NCI-H446 (cell line): Measurements from ENCODE around the gene IFT122.
"Not testable (repeated sequence)": the region's sequence is repeated elsewhere in the genome, so short reads cannot be mapped to it uniquely, and the experiment has no call there.

Experiments used
- DNase-seq, 2 experiments: peaks; one replicate each; lab custom pipeline; 2025; lab: John Stamatoyannopoulos, UW

The IFT122 gene, protein sequence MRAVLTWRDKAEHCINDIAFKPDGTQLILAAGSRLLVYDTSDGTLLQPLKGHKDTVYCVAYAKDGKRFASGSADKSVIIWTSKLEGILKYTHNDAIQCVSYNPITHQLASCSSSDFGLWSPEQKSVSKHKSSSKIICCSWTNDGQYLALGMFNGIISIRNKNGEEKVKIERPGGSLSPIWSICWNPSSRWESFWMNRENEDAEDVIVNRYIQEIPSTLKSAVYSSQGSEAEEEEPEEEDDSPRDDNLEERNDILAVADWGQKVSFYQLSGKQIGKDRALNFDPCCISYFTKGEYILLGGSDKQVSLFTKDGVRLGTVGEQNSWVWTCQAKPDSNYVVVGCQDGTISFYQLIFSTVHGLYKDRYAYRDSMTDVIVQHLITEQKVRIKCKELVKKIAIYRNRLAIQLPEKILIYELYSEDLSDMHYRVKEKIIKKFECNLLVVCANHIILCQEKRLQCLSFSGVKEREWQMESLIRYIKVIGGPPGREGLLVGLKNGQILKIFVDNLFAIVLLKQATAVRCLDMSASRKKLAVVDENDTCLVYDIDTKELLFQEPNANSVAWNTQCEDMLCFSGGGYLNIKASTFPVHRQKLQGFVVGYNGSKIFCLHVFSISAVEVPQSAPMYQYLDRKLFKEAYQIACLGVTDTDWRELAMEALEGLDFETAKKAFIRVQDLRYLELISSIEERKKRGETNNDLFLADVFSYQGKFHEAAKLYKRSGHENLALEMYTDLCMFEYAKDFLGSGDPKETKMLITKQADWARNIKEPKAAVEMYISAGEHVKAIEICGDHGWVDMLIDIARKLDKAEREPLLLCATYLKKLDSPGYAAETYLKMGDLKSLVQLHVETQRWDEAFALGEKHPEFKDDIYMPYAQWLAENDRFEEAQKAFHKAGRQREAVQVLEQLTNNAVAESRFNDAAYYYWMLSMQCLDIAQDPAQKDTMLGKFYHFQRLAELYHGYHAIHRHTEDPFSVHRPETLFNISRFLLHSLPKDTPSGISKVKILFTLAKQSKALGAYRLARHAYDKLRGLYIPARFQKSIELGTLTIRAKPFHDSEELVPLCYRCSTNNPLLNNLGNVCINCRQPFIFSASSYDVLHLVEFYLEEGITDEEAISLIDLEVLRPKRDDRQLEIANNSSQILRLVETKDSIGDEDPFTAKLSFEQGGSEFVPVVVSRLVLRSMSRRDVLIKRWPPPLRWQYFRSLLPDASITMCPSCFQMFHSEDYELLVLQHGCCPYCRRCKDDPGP

DNA sequence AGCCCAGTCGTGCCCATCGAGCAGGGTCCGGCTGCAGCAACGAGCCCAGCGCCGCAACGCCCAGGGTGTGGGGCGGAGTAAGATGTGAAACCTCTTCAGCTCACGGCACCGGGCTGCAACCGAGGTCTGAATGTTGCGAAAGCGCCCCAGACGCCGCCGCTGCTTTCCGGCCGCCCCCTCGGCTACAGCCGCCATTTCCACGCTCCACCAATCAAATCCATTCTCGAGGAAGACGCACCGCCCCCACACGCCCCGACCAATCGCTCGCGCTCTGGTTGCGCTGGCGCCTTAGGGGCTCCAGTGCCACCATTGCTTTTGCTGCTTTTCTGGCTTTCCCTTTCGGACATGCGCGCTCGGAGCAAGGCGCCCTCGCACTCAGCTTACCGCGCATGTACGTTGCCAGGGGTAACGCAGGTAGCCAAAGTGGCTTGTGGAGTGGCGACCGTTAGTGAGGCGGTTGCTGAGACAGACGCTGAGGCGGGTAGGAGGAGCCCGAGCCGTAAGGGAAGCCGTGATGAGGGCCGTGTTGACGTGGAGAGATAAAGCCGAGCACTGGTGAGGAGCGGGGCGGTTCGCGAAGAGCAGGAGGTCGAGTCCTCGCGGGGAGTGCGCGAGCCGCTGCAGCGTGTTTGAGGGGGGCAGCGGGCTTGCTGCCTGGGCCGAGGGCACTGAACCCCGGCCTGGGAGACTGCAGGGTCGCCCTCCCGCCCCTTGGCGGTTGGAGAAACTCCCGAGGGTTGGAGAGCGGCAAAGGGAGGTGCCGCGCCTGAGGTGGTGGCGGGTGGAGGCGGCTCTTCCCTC lies at the start of gene IFT122, which contains the start of gene MBD4:
TSS of gene IFT122 (plus strand) at position 408 of the 801 bp plus-strand sequence. CDS start at position 515, 107 bp downstream.
TSS of gene MBD4 (minus strand) at position 132 of the 801 bp plus-strand sequence. CDS start at position 17, 115 bp downstream.
- peak; percentile 98 to 100 for DNase-seq

DNA sequence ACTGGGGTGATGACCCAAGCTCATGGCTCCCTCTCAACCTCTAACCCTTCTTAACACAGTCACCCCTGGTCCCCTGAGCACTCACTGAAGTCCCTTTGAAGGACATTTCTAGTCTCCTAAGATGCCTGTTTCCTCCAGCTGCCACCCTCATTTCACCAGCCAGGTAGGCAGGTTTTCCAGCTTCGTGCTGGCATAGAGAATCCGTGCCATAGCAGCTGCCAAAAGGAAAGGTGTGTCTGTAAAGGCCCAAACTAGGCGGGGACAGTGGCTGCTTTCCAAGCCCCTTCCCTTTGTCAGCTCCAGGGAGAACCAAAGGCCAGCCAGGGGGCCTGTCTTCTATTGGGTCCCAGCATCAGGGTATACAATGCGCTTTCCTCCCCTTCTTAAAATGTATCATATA lies 48.4 kb upstream of the IFT122 start:
- DNase-seq = not testable (repeated sequence)

DNA sequence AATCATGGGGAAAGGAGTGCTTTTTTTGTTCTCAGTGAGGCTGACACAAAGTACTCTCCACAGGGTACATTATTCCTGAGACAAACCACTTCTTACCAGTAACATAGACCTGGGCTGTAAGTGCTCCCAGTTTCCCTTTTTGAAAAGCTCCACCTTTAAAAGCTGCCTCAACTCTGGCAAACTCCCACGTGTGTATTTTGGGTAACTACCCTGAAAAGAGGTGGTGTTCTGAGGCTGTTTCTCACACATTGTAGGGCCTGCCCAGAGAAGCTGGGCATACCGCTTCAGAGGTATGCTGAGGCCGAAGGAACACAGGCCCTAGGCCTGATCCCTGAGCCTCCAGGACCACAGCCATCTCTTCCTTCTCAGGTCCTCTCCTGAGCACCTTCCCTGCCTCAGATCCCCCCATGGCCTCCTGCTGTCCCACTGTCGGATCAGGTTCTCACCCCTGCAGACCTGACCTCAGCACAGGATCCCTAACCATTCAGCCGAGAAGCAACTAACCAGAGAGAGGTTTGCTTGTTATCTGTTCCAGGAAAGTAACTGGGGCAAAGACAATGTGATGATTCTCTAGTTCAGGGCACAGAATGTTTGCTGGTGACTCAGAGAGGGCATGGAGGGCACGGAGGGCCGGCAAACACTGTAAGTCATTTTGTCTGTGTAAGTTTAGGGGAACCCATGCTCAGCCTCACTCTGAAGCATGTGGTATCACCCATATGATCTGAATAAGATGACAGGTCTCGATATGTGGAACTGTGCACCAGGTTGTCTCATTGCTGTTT lies 47.7 kb upstream of the IFT122 start:
- not testable (repeated sequence) for DNase-seq

DNA sequence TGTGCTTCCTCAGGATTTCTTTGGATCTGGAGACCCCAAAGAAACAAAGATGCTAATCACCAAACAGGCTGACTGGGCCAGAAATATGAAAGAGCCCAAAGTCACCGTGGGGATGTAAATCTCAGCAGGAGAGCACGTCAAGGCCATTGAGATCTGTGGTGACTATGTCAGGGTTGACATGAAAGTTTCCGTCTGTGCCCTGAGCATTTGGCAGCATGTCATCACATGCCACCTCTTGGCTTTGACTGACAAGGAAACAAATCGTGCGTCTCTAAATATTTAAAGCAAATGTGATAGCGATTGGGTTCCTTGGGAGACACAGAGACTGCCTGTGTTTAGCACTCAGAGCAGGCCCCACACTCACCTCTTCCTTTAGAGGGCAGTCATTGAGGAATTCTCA lies 46.8 kb upstream of the IFT122 start:
- DNase-seq = no peak

DNA sequence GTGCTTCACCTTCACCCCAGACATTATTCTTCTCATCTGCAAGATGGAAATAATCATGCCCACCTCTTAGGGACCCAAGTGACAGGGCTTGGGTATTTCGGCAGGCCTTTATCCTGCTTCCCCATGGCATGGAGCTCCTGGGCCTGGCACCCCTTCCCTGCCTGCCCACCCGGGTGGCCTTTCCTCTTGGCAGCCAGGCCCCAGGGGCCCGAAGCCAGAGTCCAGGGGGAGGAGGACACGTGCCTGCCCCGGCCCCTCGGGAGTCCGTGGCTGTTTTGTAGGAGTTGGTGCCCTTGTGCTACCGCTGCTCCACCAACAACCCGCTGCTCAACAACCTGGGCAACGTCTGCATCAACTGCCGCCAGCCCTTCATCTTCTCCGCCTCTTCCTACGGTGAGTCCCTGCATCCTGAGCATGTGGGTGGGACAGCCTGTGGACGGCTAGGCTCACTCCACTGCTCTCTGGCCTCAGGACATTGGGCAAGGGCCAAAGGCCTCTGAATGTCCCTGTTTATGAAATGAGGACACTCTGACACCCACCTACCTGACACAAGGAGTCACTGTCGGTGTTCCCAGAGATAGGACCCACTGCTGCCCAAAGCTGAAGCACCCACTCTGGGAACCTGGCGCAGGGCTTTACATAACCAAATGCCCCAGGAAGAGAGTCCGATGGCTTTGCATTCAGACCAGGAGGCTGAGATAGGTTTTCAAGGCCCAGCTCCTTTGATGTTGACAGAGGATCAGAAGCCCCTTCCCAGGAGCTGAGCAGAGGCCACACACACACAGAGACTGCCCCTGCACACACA lies 46.1 kb upstream of the IFT122 start:
- DNase-seq = not testable (repeated sequence)

DNA sequence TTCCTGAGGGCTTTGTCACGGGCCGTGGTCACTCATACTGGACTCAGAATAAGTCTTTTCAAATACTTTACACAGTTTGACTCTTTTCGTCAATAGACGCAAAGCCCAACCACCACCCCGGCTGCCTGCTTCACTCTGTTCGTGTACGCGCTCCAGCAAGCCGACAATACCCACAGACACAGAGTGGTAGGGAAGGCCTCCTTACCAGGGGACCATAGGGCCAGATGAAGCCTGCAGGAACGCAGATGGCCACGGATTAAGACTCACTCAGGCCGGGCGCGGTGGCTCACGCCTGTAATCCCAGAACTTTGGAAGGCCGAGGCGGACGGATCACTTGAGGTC lies 41.2 kb upstream of the IFT122 start:
- DNase-seq = no peak

DNA sequence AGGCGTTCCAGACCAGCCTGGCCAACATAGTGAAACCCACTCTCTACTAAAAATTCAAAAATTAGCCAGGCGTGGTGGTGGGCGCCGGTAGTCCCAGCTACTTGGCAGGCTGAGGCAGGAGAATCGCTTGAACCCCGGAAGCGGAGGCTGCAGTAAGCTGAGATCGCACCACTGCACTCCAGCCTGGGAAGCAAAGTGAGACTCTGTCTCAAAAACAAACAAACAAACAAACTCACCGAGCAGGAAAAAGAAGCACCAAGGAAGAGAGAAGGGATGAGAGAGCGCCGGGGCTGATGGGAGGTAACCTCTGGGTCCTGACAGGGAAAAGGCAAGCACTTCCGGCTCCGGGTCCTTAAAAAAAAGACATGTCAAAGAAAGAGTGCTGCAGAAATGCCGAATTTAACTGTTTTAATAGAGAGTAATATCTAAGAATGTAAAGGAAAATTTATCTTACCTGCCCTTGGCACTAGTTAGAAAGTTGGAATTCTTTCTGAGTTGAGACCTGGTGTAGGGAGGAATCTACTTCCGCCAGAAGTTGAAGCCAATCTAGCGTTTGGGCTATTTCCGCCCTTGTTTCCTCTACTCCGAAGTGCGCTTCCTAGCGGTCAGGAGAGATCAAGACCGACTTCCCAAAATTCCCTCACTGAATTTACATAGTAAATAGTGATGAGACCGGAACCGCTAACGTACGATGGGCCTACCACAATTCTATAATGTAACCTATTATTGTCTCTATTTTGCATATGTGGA lies 40.7 kb upstream of the IFT122 start:
- peak; percentile 93 to 96 for DNase-seq

DNA sequence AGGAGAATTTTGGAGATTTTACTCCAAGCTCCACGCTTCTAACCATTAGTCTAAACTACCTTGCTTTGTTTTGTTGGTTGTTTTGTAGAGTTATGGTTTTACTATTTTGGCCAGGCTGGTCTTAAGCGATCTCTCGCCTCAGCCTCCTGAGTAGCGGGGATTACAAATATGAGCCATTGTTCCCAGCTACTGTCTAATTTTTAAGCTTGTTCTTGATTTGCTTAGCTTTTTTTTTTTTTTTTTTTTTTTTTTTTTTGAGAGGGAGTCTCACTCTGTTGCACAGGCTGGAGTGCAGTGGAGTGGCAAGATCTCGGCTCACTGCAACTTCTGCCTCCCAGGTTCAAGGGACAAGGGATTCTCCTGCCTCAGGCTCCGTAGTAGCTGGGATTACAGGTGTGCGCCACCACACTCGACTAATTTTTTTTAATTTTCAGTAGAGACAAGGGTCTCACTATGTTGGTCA lies 40.1 kb upstream of the IFT122 start:
- DNase-seq = peak in 1 of 2 experiments; percentile 49

DNA sequence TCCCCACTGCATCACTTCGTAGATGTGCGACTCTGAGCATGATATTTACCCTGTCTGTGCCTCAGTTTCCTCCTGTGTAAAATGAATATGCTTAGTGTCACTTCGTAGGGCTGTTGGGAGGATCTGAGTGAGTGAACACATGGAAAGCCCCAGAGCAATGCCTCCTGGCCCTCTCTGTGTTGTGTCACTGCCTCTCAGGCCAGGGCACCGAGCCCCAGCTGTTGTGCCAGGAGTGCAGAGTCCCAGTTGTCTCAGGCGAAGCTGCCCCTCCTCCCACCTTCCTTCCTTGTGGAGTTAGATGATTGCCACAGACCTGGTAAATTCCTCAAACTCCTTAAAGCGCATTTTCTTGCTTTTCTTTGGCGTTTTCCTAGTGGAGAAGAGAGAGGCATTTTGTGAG lies 37.8 kb upstream of the IFT122 start:
- no peak for DNase-seq

DNA sequence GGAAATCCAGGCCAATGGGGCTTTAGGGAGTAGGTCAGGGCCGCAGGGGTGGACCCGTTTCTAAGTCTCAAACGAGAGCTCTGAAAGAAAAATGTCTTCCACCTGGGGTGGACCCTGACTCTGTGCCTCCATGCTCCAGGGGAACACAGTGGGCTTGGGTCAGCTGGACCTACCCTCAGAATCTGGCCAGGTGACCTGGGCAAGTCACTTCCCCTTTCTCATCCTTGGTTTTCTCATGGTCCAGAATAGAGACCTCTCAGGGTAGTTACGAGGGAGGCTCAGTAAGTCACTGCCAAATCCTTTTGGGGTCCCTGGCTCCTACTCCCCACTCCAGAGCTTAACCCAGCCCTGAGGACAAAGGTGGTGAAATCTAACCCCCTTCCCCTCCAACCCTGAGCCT lies 37.4 kb upstream of the IFT122 start:
- DNase-seq = no peak

DNA sequence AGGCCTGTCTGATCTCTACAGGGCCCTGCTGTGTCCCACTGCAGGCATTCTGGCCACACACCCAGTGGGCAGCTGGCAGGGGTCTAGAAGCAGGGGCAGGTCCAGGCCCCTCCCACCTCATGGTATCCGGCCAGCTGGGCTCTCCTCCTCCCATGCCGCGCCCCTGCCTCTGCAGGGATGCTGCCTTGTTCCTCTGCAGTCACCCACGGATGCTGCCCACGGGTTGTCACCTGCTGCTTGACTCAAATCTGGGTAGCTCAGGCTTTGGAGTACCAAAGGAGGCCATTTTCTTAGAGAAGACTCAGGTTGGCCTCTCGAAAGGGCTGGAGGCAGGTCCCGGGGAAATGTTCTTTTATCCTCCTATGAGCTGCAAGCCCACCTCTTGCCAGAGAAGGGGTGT lies 36.6 kb upstream of the IFT122 start:
- DNase-seq = no peak

DNA sequence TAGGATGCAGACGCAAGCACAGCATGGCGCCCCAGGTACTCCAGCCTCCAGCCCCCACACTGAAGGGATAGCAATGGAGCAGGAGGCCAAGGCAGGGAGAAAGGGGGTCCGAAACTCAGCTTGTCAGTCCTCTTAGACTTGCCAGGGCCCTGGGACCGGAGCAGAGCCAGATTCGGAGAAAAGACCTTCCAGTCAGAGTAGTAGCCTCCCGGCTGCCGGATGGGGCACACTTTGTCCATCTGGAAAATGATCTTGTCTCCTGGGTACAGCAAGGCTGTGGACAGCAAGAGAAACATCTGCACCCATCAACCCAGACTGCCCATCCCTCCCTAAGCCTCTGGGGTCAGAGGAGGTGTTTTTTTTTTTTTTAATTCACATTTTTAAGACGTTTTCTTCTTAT lies 35.9 kb upstream of the IFT122 start:
- DNase-seq = no peak

DNA sequence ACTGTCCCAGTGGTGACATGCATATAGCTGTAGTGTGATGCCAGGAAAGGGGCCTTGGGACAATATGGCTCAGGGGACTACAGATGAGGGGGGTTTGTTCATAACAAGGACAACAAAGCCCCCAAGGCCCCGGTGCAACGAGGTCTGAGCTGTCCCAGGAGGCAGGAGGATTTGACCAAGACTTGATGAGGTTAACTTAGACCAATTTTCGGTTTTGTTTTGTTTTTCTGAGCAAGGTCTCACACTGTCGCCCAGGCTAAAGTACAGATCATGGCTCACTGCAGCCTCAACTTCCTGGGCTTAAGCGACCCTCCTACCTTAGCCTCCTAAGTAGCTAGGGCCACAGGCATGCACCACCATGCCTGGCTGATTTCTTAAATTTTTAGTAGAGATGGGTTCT lies 35.4 kb upstream of the IFT122 start:
- DNase-seq = no peak

DNA sequence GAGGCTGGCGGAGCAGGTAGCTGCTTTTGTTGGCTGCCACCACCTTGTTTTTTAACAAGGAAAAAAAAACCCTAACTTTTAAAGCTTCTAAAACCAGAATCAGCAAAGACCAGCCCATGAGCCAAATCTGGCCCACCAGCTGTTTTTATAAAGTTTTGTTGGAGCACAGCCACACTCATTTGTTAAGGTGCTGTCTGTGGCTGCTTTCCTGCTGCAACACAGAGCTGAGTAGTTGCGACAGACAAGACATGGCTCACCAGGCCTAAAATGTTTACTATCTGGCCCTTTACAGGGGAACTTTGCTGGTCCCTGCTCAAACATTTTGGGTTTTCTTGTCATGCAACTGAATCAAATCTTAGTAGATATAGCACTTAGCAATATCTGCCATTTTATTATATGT lies 30.5 kb upstream of the IFT122 start:
- DNase-seq = peak in 1 of 2 experiments; percentile 11

DNA sequence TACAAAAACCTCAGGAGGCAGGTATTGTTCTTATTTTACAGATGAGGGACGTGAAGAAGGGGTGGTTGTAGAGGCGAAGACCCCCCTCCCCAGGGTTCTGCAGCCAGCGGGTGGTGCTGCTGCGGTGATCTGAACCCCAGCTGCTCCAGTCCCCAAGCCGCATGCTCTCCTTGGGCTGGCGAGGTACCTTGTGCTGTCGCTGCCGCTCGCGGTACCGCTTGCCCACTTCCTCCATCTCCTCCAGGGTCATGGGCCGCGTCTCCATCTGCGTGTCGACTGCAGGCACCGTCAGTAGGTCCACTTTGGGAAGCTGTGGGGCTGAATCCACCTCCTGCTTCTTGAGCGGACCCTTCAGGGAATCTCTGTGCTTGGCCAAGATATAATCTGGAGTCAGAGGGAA lies 29.1 kb upstream of the IFT122 start:
- no peak for DNase-seq

DNA sequence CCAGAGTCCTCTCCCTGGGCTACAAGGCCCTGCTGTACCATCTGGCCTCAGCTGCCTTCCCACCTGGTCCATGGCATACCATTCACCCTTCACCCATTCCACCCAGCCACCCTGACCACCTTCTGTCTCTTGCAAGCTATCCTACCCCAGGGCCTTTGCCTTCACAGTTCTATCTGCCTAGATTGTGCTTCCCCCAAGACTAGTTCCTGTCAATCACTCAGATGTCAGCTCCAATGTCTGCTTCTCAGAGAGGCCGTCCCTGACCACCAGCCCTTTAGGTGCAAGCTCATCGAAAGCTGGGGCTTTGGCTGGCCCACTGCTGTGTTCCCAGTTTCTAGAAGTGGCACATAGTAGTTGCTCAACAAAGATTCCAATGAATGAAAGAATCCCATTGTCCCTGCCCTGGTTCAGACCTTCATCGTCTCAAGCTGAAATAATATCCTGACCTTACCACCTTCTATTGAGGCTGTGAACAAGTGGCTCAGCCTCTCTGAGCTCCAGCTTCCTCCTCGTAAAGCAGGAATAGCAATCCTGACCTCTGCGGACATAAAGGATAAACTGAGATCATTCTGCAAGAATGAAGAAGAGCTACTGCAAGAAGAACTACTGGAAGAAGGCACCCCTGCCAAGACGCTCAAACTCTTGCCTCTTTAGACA lies 27.4 kb upstream of the IFT122 start:
- DNase-seq = no peak

DNA sequence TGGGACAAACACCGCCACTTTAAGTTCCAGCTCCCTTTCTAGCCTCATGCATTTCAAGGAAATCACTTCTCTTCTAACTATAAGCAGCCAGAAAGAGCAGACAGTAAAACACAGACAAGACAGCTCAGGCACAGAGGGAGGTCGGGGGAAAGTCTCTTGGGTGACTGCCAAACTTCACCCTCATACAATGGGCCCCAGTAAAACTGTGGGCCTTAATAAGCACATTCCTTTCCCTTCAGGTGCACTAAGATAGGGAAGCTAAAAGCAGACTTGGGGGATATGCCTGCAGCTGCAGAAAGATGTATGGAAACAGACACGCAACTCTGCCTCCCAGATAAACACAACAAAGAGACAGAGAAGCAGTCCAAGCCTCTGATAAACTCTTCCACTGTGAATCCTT lies 26.8 kb upstream of the IFT122 start:
- not testable (repeated sequence) for DNase-seq
